ENCODE data around the gene OR52R1. TPM values are rescaled to one million over a fixed set of nuclear protein-coding genes. Genes with fewer than 3 reads are reported as not detected.

OR52R1 gene
- total RNA-seq, 1 experiment from 2014 or later: not detected

GRCh38 chr11:4851033-4851432 lies 46.9 kb upstream of the OR52R1 start:
- Histone ChIP-seq H3K4ac (ENCODE audit: low read depth, low read length) (no peak overlapping the region), H3K14ac (ENCODE audit: insufficient read depth, low read length) (no peak overlapping the region), H3K4me2 (ENCODE audit: insufficient read depth, insufficient read length, low read length) (no peak overlapping the region), H2AK5ac (ENCODE audit: insufficient read length, low read length) (no peak overlapping the region), H3K56ac (ENCODE audit: insufficient read length, low read depth, low read length) (no peak overlapping the region), H3K23me2 (ENCODE audit: insufficient read length, low read depth, low read length, poor library complexity, severe bottlenecking) (no peaks in the 10 kb centered on the region), H3T11ph (ENCODE audit: low read length) (no peak overlapping the region), H4K91ac (ENCODE audit: insufficient read length, low read depth, low read length) (no peak overlapping the region), H4K5ac (ENCODE audit: insufficient read length, low read depth, low read length) (no peak overlapping the region), H3K9ac (ENCODE audit: extremely low read depth, insufficient read length, low read length) (no peak overlapping the region), H2BK12ac (ENCODE audit: insufficient read length, low read depth, low read length) (no peak overlapping the region), H3K18ac (ENCODE audit: insufficient read length, low read depth, low read length) (no peak overlapping the region), H3K23ac (ENCODE audit: insufficient read length, low read depth, low read length) (peak overlapping the region; percentile 31), H4K20me1 (ENCODE audit: control insufficient read depth, insufficient read depth, insufficient read length) (no peaks in the 10 kb centered on the region), H2BK20ac (ENCODE audit: low read depth, low read length, poor library complexity, severe bottlenecking) (no peak overlapping the region), H3K79me1 (ENCODE audit: insufficient read depth, low read depth, low read length, poor library complexity, severe bottlenecking) (no peaks in the 10 kb centered on the region), H2BK15ac (ENCODE audit: low read depth, low read length) (no peak overlapping the region), H4K8ac (replicated peaks; ENCODE audit: insufficient read length, low read depth, low read length) (no peak overlapping the region), H3K27me3 (ENCODE audit: insufficient read depth, low read length) (no peaks in the 10 kb centered on the region), H3K9me3 (ENCODE audit: control insufficient read depth, low read depth, low read length) (no peaks in the 10 kb centered on the region), H3K27ac (ENCODE audit: insufficient read length, low read depth, low read length) (no peak overlapping the region), H2BK5ac (ENCODE audit: insufficient read length, low read length) (no peak overlapping the region), H3K79me2 (ENCODE audit: insufficient read depth, low read length) (no peaks in the 10 kb centered on the region), H2BK120ac (ENCODE audit: low read depth, low read length, poor library complexity, severe bottlenecking) (no peak overlapping the region), H2AFZ (ENCODE audit: low read length) (no peak overlapping the region), H3K4me1 (ENCODE audit: insufficient read depth, low read length) (no peaks in the 10 kb centered on the region)
- Mint-ChIP-seq H3K9me3 (peaks cover 3 to 10% of the 10 kb centered on the region in 2 experiments; a peak in 3 of 5 replicates), H3K4me3 (no peak overlapping the region), H3K27me3 (ENCODE audit: low read depth) (peaks cover 4% of the 10 kb centered on the region), H3K27ac (no peak overlapping the region), H3K4me1 (no peaks in the 10 kb centered on the region), H3K36me3 (ENCODE audit: insufficient read depth in 1 of 3, low read depth in 3 of 3) (peaks cover 0 to 6% (median 5%) of the 10 kb centered on the region in 3 experiments; a peak in 5 of 7 replicates)
- no peak for DNase-seq
- TF ChIP-seq CTCF (conservative IDR thresholded peaks at IDR 0.05): no peak
- WGBS (ENCODE audit: extremely low coverage, insufficient read length, low lambda C conversion rate): no CpG with 5 or more reads among the region's 4 CpGs

Data from H9 (cell line).